ENCODE measurements around the gene ZSWIM6.
A peak's percentile ranks its signal among the peaks of the same experiment; 100 is the strongest.

ZSWIM6 gene

GRCh38 chr5:61370506-61370905, 38.4 kb downstream of the ZSWIM6 start:
- no peak for TF ChIP-seq ZFX (IDR thresholded peaks at IDR 0.05)
- TF ChIP-seq, protein P1, sequence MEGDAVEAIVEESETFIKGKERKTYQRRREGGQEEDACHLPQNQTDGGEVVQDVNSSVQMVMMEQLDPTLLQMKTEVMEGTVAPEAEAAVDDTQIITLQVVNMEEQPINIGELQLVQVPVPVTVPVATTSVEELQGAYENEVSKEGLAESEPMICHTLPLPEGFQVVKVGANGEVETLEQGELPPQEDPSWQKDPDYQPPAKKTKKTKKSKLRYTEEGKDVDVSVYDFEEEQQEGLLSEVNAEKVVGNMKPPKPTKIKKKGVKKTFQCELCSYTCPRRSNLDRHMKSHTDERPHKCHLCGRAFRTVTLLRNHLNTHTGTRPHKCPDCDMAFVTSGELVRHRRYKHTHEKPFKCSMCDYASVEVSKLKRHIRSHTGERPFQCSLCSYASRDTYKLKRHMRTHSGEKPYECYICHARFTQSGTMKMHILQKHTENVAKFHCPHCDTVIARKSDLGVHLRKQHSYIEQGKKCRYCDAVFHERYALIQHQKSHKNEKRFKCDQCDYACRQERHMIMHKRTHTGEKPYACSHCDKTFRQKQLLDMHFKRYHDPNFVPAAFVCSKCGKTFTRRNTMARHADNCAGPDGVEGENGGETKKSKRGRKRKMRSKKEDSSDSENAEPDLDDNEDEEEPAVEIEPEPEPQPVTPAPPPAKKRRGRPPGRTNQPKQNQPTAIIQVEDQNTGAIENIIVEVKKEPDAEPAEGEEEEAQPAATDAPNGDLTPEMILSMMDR (conservative IDR thresholded peaks at IDR 0.05) = no peak

DNA sequence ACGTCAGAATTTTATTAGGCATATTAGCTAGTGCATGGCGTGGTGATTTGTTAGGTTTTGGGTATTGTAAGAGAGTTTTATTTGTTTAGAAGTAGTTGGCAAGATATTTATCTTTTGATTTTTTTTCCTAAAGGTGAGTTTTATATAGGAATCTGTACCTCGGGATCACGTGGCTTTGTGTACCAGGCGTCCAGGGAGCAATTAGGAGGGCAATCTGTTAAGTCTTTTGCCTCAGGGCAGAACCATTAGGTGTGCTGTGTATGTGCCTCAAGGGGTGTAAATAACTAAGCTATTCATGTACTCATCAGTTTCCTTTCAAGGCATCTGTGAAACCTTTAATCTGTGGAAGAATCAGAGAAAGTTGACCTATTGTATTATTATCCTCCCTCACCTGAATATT, 39.4 kb downstream of the ZSWIM6 start:
- no peak overlapping the region for H3K27ac ChIP-seq
- TF ChIP-seq, protein P1 (conservative IDR thresholded peaks at IDR 0.05) = no peak
- TF ChIP-seq ZFX (IDR thresholded peaks at IDR 0.05) = no peak

More at GRCh38 chr5:61370506-61370905, 38.4 kb downstream of the ZSWIM6 start:
- H3K27ac ChIP-seq = no peak overlapping the region

DNA sequence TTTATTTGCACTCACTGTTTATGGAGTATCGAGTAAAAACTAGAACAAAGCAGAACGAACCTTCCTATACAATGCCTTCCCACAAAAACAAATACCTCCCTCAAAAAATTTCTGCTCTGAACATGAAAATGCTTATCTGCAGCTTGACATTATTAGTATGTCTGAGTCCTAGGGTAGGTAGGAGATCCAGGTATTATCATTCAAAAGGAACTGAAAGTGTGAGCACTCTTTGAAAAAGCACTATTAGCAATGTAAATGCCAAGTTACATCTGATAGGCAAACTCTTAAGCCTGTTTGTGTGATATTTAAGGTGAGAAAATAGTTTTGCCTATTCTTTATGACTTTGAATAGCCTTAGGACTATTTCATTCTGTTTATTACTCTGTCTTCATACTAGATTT, 47.6 kb downstream of the ZSWIM6 start:
- H3K27ac ChIP-seq = no peak overlapping the region
- TF ChIP-seq, protein P1 (conservative IDR thresholded peaks at IDR 0.05) = no peak
- no peak for TF ChIP-seq ZFX (IDR thresholded peaks at IDR 0.05)

DNA sequence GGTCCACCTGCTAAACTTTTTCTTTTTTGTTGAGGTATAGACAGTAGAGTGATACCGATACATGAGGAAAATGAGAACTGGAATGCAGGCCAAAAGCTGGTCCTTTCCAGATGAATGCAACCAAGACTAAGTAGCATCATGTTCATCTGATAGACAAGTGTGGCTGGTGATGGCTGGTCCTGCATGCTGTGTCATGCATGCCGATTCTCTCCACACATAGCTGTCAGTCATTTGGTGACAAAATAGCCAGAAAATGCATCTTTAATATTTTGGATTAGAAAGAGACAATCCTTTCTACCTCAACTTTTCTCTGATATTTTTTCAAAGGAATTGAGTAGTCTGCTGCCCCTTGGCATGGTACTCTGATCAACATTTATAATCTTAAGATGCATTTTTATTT, 49.9 kb downstream of the ZSWIM6 start:
- H3K27ac ChIP-seq = no peak overlapping the region
- TF ChIP-seq, protein P1 (conservative IDR thresholded peaks at IDR 0.05) = no peak
- no peak for TF ChIP-seq ZFX (IDR thresholded peaks at IDR 0.05)

DNA sequence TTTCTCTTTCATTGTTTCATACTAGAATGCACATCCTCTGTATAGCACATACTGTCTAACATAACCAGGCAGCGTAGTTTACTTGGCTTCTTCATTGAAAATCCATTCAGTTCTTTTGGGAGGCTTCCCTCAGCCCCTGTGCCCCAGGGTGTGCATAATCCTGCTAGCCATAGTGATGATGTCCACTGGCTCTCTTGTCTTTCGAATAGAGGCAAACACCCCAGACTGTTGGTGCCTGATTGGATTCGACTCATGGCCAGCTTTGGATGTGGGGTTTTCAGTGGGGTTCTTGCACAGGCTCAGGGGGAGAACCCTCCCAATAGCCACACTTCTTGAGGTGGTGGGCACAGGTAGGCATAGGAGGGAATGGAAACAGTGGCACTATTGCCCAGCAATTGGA, 53.6 kb downstream of the ZSWIM6 start:
- H3K27ac ChIP-seq = peak overlapping the region; percentile 33; the same call in 1 of the 2 replicates
- TF ChIP-seq, protein P1 (conservative IDR thresholded peaks at IDR 0.05) = no peak
- no peak for TF ChIP-seq ZFX (IDR thresholded peaks at IDR 0.05)

- H3K27ac ChIP-seq = peak overlapping the region; percentile 33; the same call in 1 of the 2 replicates
- TF ChIP-seq, protein P1 (conservative IDR thresholded peaks at IDR 0.05) = no peak
- TF ChIP-seq ZFX (IDR thresholded peaks at IDR 0.05) = no peak
Measured at GRCh38 chr5:61386045-61386800, 54.2 kb downstream of the ZSWIM6 start.

DNA sequence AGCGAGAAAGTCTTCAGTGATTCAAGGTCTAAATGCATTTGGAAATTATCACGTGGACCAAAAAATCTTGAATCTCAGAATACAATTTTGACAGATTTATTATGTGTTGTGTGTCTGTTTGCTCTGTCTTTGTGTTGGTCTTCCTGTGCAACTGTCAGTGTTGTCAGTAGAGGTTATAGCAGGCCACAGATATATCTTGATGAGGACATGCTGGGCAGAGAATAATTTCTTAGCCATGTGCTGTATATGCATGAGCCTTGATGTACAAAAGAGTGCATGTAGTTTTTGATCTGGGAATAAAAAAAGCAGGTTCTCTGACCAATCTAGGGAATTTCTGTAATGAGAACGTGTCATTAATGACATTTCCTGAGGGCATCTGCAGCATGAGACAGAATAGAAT, 57.6 kb downstream of the ZSWIM6 start:
- TF ChIP-seq, protein P1 (conservative IDR thresholded peaks at IDR 0.05) = no peak
- no peak for TF ChIP-seq ZFX (IDR thresholded peaks at IDR 0.05)
- no peak overlapping the region for H3K27ac ChIP-seq

Data from C4-2B (cell line).